HEK293 (cell line): Measurements from ENCODE around the gene BCORL1.

ENCODE experiments used
- ATF2 ChIP-seq: fragments of 450-650 bp; formaldehyde crosslinking; IDR thresholded peaks from 2 replicates; pipeline ENCODE4 v1.5.1; 2016; ENCODE audit warnings: missing biosample characterization, missing genetic modification characterization, low read depth
- BCL11A ChIP-seq: fragments of 450-650 bp; formaldehyde crosslinking; IDR thresholded peaks from 2 replicates; pipeline ENCODE4 v1.5.1; 2016; ENCODE audit warnings: low read depth, missing biosample characterization, missing genetic modification characterization
- CTCF ChIP-seq: fragments of 450-650 bp; formaldehyde crosslinking; IDR thresholded peaks from 2 replicates; pipeline ENCODE4 v1.5.1; 2016; ENCODE audit warnings: missing biosample characterization, missing genetic modification characterization
- MZF1 ChIP-seq: fragments of 450-650 bp; formaldehyde crosslinking; IDR thresholded peaks from 2 replicates; pipeline ENCODE4 v1.5.1; 2017; ENCODE audit warnings: missing biosample characterization, missing genetic modification characterization, borderline replicate concordance
- PRDM6 ChIP-seq: fragments of 450-650 bp; formaldehyde crosslinking; IDR thresholded peaks from 2 replicates; pipeline ENCODE4 v1.5.1; 2017; ENCODE audit warnings: missing biosample characterization, missing genetic modification characterization
- SCRT2 ChIP-seq: fragments of 450-650 bp; formaldehyde crosslinking; IDR thresholded peaks from 2 replicates; pipeline ENCODE4 v1.5.1; 2016; ENCODE audit warnings: missing biosample characterization, missing genetic modification characterization
- SETDB1 ChIP-seq: IDR thresholded peaks from one replicate; pipeline ENCODE4 v1.6.1; 2017; ENCODE audit warnings: mild to moderate bottlenecking, low read length, moderate library complexity, mixed read lengths; ENCODE audit not compliant: insufficient read length
- ZFP41 ChIP-seq: fragments of 450-650 bp; formaldehyde crosslinking; IDR thresholded peaks from 2 replicates; pipeline ENCODE4 v1.5.1; 2016; ENCODE audit warnings: missing biosample characterization, missing genetic modification characterization, borderline replicate concordance
- ZNF514 ChIP-seq: fragments of 450-650 bp; formaldehyde crosslinking; IDR thresholded peaks from 2 replicates; pipeline ENCODE4 v1.5.1; 2016; ENCODE audit warnings: missing biosample characterization, missing genetic modification characterization

GRCh38 chrX:129963729-129964128 is 18.7 kb upstream of the BCORL1 start:
- no peak for TF ChIP-seq CTCF
- no peak for TF ChIP-seq BCL11A (tag by site-specific recombination)
- no peak for TF ChIP-seq SCRT2
- TF ChIP-seq PRDM6 (tag by site-specific recombination), result no peak
- no peak for TF ChIP-seq ZNF514 (tag by site-specific recombination)
- TF ChIP-seq ZFP41 (tag by site-specific recombination), result no peak
- no peak for TF ChIP-seq MZF1 (tag by site-specific recombination)
- TF ChIP-seq ATF2 (tag by site-specific recombination), result no peak
- no peak for TF ChIP-seq SETDB1
